Astrocyte (in vitro differentiated cells and primary cell): ENCODE measurements around the gene RPAP3. TPM values are rescaled to one million over a fixed set of nuclear protein-coding genes. Genes with fewer than 3 reads are reported as not detected.

Experiments used
- DNase-seq: peaks from one replicate; pipeline ENCODE4 v3.0.0-alpha.2; 2010; ENCODE audit warnings: low read depth
- FAIRE-seq: peaks from 2 replicates; lab custom pipeline; 2011; peaks lifted over from hg19 to GRCh38; lab: Jason Lieb, UNC
- H2AFZ ChIP-seq: 2 replicates; pipeline ENCODE4 v1.6.0; 2012; ENCODE audit warnings: low read depth, low read length, inconsistent platforms
- H3K27ac ChIP-seq: 2 replicates; pipeline ENCODE4 v1.5.1; 2011; ENCODE audit warnings: low read depth, low read length, inconsistent platforms
- H3K27me3 ChIP-seq: 2 replicates; pipeline ENCODE4 v1.6.0; 2011; ENCODE audit warnings: low read length, inconsistent platforms; ENCODE audit not compliant: insufficient read depth
- H3K36me3 ChIP-seq: 2 replicates; pipeline ENCODE4 v1.5.1; 2011; ENCODE audit warnings: low read length, inconsistent platforms; ENCODE audit not compliant: insufficient read depth
- H3K4me1 ChIP-seq: 2 replicates; pipeline ENCODE4 v1.5.1; 2011; ENCODE audit warnings: low read length, inconsistent platforms; ENCODE audit not compliant: insufficient read depth
- H3K4me2 ChIP-seq: 2 replicates; pipeline ENCODE4 v1.6.0; 2012; ENCODE audit warnings: low read length, inconsistent platforms
- H3K4me3 ChIP-seq: 2 replicates; pipeline ENCODE4 v1.5.1; 2011; ENCODE audit warnings: low read depth, mild to moderate bottlenecking, low read length, inconsistent platforms; ENCODE audit not compliant: insufficient read depth
- H3K79me2 ChIP-seq: 2 replicates; pipeline ENCODE4 v1.6.0; 2012; ENCODE audit warnings: mild to moderate bottlenecking, low read length, inconsistent platforms; ENCODE audit not compliant: insufficient read depth
- H3K9ac ChIP-seq: 2 replicates; pipeline ENCODE4 v1.6.0; 2012; ENCODE audit warnings: mild to moderate bottlenecking, low read length, inconsistent platforms
- H3K9me3 ChIP-seq: 2 replicates; pipeline ENCODE4 v1.5.1; 2012; ENCODE audit warnings: low read depth, mild to moderate bottlenecking, low read length, inconsistent platforms; ENCODE audit not compliant: insufficient read depth
- H4K20me1 ChIP-seq: 2 replicates; pipeline ENCODE4 v1.6.0; 2012; ENCODE audit warnings: low read length, inconsistent platforms; ENCODE audit not compliant: insufficient read depth
- H3K27ac Mint-ChIP-seq: one replicate; pipeline ENCODE4 v1.8.0; 2021; ENCODE audit warnings: mild to moderate bottlenecking, mixed read lengths; ENCODE audit not compliant: unreplicated experiment
- H3K27me3 Mint-ChIP-seq: one replicate; pipeline ENCODE4 v1.8.0; 2021; ENCODE audit warnings: low read depth, mixed read lengths; ENCODE audit not compliant: unreplicated experiment
- H3K36me3 Mint-ChIP-seq: one replicate; pipeline ENCODE4 v1.8.0; 2021; ENCODE audit warnings: low read depth, mixed read lengths; ENCODE audit not compliant: unreplicated experiment
- H3K4me1 Mint-ChIP-seq: one replicate; pipeline ENCODE4 v1.8.0; 2021; ENCODE audit warnings: low read depth, mixed read lengths; ENCODE audit not compliant: unreplicated experiment
- H3K4me3 Mint-ChIP-seq: one replicate; pipeline ENCODE4 v1.8.0; 2021; ENCODE audit warnings: mild to moderate bottlenecking, moderate library complexity, mixed read lengths; ENCODE audit not compliant: unreplicated experiment
- H3K9me3 Mint-ChIP-seq: one replicate; pipeline ENCODE4 v1.8.0; 2021; ENCODE audit warnings: mild to moderate bottlenecking, mixed read lengths; ENCODE audit not compliant: unreplicated experiment
- CTCF ChIP-seq: IDR thresholded peaks from 2 replicates; pipeline ENCODE4 v1.5.1; 2011; ENCODE audit warnings: low read depth, mild to moderate bottlenecking, inconsistent platforms, low read length, moderate library complexity; ENCODE audit not compliant: insufficient read depth
- EZH2 ChIP-seq: IDR thresholded peaks from 2 replicates; pipeline ENCODE4 v1.6.1; 2012; ENCODE audit warnings: mild to moderate bottlenecking, low read length, inconsistent platforms; ENCODE audit not compliant: insufficient read depth
- total RNA-seq: library from RNA; stranded (reverse); gene quantifications from 2 replicates; pipeline ENCODE4 v1.2.1, GENCODE V29; 2021

RPAP3 gene
- total RNA-seq, 1 donor from 2014 or later: 39.2 TPM

GRCh38 chr12:47621960-47622359, 83.9 kb downstream of the RPAP3 start:
- no peak overlapping the region for H3K9ac ChIP-seq
- DNase-seq (no peak), FAIRE-seq (no peak)
- TF ChIP-seq CTCF (no peak), EZH2 (no peak)
- no peak overlapping the region for H3K27ac Mint-ChIP-seq
- no peak overlapping the region for H3K4me3 Mint-ChIP-seq
- H3K4me2 ChIP-seq: no peak overlapping the region
- no peak overlapping the region for H2AFZ ChIP-seq
- no peak overlapping the region for H3K27ac ChIP-seq
- no peaks in the 10 kb centered on the region for H3K36me3 ChIP-seq
- H3K79me2 ChIP-seq: no peaks in the 10 kb centered on the region
- H3K36me3 Mint-ChIP-seq: peaks cover 48% of the 10 kb centered on the region
- no peak overlapping the region for H3K4me3 ChIP-seq
- H3K27me3 Mint-ChIP-seq: no peaks in the 10 kb centered on the region
- no peaks in the 10 kb centered on the region for H3K9me3 ChIP-seq
- H3K9me3 Mint-ChIP-seq: peaks cover 8% of the 10 kb centered on the region
- H3K4me1 ChIP-seq: no peaks in the 10 kb centered on the region
- H3K27me3 ChIP-seq: no peaks in the 10 kb centered on the region
- H3K4me1 Mint-ChIP-seq: no peaks in the 10 kb centered on the region
- H4K20me1 ChIP-seq: no peaks in the 10 kb centered on the region

GRCh38 chr12:47617476-47617875, 88.4 kb downstream of the RPAP3 start:
- H3K9me3 ChIP-seq: peaks cover 4% of the 10 kb centered on the region
- no peak overlapping the region for H3K9ac ChIP-seq
- Mint-ChIP-seq H3K27ac (no peak overlapping the region), H3K9me3 (peaks cover 8% of the 10 kb centered on the region), H3K4me1 (no peaks in the 10 kb centered on the region), H3K4me3 (no peak overlapping the region), H3K27me3 (no peaks in the 10 kb centered on the region), H3K36me3 (peaks cover 44% of the 10 kb centered on the region)
- FAIRE-seq (no peak), DNase-seq (no peak)
- H3K36me3 ChIP-seq: no peaks in the 10 kb centered on the region
- H3K27me3 ChIP-seq: no peaks in the 10 kb centered on the region
- H4K20me1 ChIP-seq: no peaks in the 10 kb centered on the region
- no peak overlapping the region for H3K27ac ChIP-seq
- H2AFZ ChIP-seq: no peak overlapping the region
- H3K4me3 ChIP-seq: no peak overlapping the region
- TF ChIP-seq CTCF: no peak
- TF ChIP-seq EZH2: no peak
- no peaks in the 10 kb centered on the region for H3K4me1 ChIP-seq
- no peaks in the 10 kb centered on the region for H3K79me2 ChIP-seq
- H3K4me2 ChIP-seq: no peak overlapping the region

- H2AFZ ChIP-seq: no peak overlapping the region
- no peak for DNase-seq
- no peak for FAIRE-seq
Measured at GRCh38 chr12:47616440-47616839, 89.4 kb downstream of the RPAP3 start.

More at GRCh38 chr12:47616440-47616839, 89.4 kb downstream of the RPAP3 start:
- Mint-ChIP-seq H3K4me1 (no peaks in the 10 kb centered on the region), H3K27ac (no peak overlapping the region), H3K36me3 (peaks cover 47% of the 10 kb centered on the region), H3K9me3 (peaks cover 13% of the 10 kb centered on the region), H3K27me3 (no peaks in the 10 kb centered on the region), H3K4me3 (no peak overlapping the region)
- TF ChIP-seq EZH2 (no peak), CTCF (no peak)
- no peak overlapping the region for H3K27ac ChIP-seq
- H3K4me1 ChIP-seq: no peaks in the 10 kb centered on the region
- peaks cover 4% of the 10 kb centered on the region for H3K9me3 ChIP-seq
- no peaks in the 10 kb centered on the region for H3K36me3 ChIP-seq
- H3K27me3 ChIP-seq: no peaks in the 10 kb centered on the region
- no peak overlapping the region for H3K9ac ChIP-seq
- no peaks in the 10 kb centered on the region for H4K20me1 ChIP-seq
- no peaks in the 10 kb centered on the region for H3K79me2 ChIP-seq
- no peak overlapping the region for H3K4me2 ChIP-seq
- no peak overlapping the region for H3K4me3 ChIP-seq
